Measurements from ENCODE around the gene MYLIP.
"Not testable (repeated sequence)": the region's sequence is repeated elsewhere in the genome, so short reads cannot be mapped to it uniquely, and the experiment has no call there.

Gene MYLIP

GRCh38 chr6:16146028-16146427, 17.1 kb downstream of the MYLIP start:
- no peak for DNase-seq

GRCh38 chr6:16146527-16146955, 17.7 kb downstream of the MYLIP start:
- peak; percentile 93 for DNase-seq

GRCh38 chr6:16148498-16148897, 19.6 kb downstream of the MYLIP start:
- DNase-seq, result no peak

- no peak for DNase-seq
Observed at GRCh38 chr6:16149305-16149704, 20.4 kb downstream of the MYLIP start.

GRCh38 chr6:16150098-16150497, 21.2 kb downstream of the MYLIP start:
- no peak for DNase-seq

- no peak for DNase-seq
Observed at GRCh38 chr6:16153211-16153820, 24.4 kb downstream of the MYLIP start.

- no peak for DNase-seq
Observed at GRCh38 chr6:16154904-16155303, 26.0 kb downstream of the MYLIP start.

- no peak for DNase-seq
Observed at GRCh38 chr6:16157492-16157891, 28.6 kb downstream of the MYLIP start.

GRCh38 chr6:16157909-16158308, 29.0 kb downstream of the MYLIP start:
- DNase-seq, result peak; percentile 82

- DNase-seq, result no peak
Observed at GRCh38 chr6:16158943-16159557, 30.2 kb downstream of the MYLIP start.

- no peak for DNase-seq
Observed at GRCh38 chr6:16160794-16161193, 31.9 kb downstream of the MYLIP start.

- no peak for DNase-seq
Observed at GRCh38 chr6:16162003-16162402, 33.1 kb downstream of the MYLIP start.

- DNase-seq, result no peak
Observed at GRCh38 chr6:16163066-16163465, 34.2 kb downstream of the MYLIP start.

GRCh38 chr6:16163535-16164300, 34.8 kb downstream of the MYLIP start:
- DNase-seq, result no peak

- no peak for DNase-seq
Observed at GRCh38 chr6:16165641-16166040, 36.8 kb downstream of the MYLIP start.

- no peak for DNase-seq
Observed at GRCh38 chr6:16166871-16167608, 38.2 kb downstream of the MYLIP start.

GRCh38 chr6:16168121-16168520, 39.2 kb downstream of the MYLIP start:
- DNase-seq, result no peak

GRCh38 chr6:16168858-16169257, 40.0 kb downstream of the MYLIP start:
- DNase-seq, result peak; percentile 71

- DNase-seq, result no peak
Observed at GRCh38 chr6:16171400-16171799, 42.5 kb downstream of the MYLIP start.

GRCh38 chr6:16173167-16173940, 44.5 kb downstream of the MYLIP start:
- DNase-seq, result no peak

GRCh38 chr6:16174416-16175078, 45.7 kb downstream of the MYLIP start:
- no peak for DNase-seq

- not testable (repeated sequence) for DNase-seq
Observed at GRCh38 chr6:16176600-16176999, 47.7 kb downstream of the MYLIP start.
